ENCODE measurements around the gene DROSHA.

DNA sequence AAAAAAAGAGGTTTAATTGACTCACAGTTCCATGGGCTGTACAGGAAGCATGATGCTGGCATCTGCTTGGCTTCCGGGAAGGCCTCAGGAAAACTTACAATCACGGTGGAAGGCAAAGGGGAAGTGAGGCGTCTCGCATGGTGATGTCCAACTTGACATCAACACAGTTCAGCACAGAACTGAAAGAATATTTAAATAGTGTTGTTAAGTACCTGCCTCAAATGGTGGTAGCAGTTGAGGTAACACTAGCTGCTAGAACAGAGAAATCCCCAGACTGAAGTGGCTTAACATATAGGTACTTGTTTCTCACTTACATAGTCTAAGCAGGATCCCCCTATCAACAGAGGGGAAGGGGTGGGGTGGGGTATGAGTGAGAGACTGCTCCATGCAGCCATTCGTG is 141.6 kb downstream of the DROSHA start:
- no peak for TF ChIP-seq CTCF (IDR thresholded peaks at IDR 0.05)
- no peak for TF ChIP-seq NFE2L2 (conservative IDR thresholded peaks at IDR 0.05; ENCODE audit: low read length)
- TF ChIP-seq, protein P1, sequence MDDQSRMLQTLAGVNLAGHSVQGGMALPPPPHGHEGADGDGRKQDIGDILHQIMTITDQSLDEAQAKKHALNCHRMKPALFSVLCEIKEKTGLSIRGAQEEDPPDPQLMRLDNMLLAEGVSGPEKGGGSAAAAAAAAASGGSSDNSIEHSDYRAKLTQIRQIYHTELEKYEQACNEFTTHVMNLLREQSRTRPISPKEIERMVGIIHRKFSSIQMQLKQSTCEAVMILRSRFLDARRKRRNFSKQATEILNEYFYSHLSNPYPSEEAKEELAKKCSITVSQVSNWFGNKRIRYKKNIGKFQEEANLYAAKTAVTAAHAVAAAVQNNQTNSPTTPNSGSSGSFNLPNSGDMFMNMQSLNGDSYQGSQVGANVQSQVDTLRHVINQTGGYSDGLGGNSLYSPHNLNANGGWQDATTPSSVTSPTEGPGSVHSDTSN (IDR thresholded peaks at IDR 0.05), result no peak
- no peak for TF ChIP-seq USF2 (IDR thresholded peaks at IDR 0.05)
- TF ChIP-seq RARB (CRISPR knock-in tag; IDR thresholded peaks at IDR 0.05), result no peak
- TF ChIP-seq REST (IDR thresholded peaks at IDR 0.05), result no peak
- no peak for TF ChIP-seq SMC3 (IDR thresholded peaks at IDR 0.05)
- TF ChIP-seq POLR2A (IDR thresholded peaks at IDR 0.05; ENCODE audit: low read length), result no peak
- TF ChIP-seq MAX (IDR thresholded peaks at IDR 0.05), result no peak
- no peak for TF ChIP-seq CEBPB (IDR thresholded peaks at IDR 0.05)
- no peak for TF ChIP-seq RAD21 (conservative IDR thresholded peaks at IDR 0.05 in 1 of 2, IDR thresholded peaks at IDR 0.05 in 1 of 2)
- TF ChIP-seq POLR2AphosphoS2 (conservative IDR thresholded peaks at IDR 0.05; ENCODE audit: low read length), result no peak

Measured in A549 (cell line).